Measurements from ENCODE around the gene MIP.

DNA sequence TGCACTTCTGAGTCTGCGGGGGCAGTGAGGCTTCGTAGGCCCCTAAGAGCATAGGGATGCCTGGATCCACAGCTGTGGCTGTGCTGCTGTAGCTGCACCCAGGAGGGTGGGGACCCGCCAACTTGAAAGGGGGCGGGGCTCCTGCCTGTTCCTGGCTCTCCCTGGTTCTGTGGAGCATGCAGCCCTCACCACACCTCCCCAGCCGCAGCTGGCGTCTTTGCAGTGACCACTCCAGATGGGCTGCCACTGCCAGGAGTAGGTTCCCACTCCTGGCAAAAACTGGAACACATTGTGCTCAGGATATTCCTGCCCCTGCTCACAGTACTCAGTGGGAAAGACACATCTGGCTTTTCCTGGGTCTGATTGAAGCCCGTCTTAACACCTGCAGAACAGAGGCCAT is 41.1 kb downstream of the MIP start:
- TF ChIP-seq POLR2A (IDR thresholded peaks at IDR 0.05) (no peak), CTCF (IDR thresholded peaks at IDR 0.05) (no peak)
